Activated CD4-positive, CD25-positive, alpha-beta regulatory T cell treated with anti-CD3 and anti-CD28 coated beads, Interleukin-2, amount 50 U/mL, for 24 hours (primary cell): Measurements from ENCODE around the gene SS18L1.
A peak's percentile ranks its signal among the peaks of the same experiment; 100 is the strongest.

Experiments
- ATAC-seq, 2 donors: fragments of 150-1000 bp; cut with Tn5 transposase; one replicate each; pipeline ENCODE4 v1.10.0; 2021; ENCODE audit warnings: mild to moderate bottlenecking in 1 of 2, moderate library complexity in 1 of 2

Gene SS18L1

DNA sequence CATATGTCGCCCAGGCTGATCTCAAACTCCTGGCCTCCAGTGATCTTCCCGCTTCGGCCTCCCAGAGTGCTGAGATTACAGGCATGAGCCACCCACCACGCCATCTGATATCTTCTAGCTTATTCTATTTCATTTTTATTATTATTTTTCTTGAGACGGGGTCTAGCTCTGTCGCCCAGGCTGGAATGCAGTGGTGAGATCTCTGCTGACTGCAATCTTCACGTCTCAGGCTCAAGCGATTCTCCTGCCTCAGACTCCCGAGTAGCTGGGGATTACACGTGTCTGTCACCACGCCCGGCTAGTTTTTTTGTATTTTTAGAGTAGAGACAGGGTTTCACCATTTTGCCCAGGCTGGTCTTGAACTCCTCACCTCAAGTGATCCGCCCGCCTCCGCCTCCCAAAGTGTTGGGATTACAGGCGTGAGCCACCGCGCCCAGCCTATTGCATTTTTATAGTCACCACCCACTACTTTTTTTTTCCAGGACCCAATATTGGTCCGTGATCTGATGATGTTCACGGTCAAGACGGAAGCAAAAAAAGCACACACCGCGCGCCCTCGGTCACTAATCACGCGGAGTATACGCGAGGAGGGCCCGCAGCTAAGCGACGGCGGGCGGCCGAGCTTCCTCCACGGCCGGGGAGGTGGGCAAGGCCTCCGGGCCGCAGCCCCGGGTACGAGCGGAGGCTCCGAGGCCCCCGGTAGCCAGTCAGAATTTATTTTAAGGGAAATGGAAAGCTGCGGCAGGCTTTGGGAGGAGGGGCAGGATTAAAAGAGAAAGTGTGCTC, 22.4 kb upstream of the SS18L1 start:
- ATAC-seq, result peak; percentile 0

DNA sequence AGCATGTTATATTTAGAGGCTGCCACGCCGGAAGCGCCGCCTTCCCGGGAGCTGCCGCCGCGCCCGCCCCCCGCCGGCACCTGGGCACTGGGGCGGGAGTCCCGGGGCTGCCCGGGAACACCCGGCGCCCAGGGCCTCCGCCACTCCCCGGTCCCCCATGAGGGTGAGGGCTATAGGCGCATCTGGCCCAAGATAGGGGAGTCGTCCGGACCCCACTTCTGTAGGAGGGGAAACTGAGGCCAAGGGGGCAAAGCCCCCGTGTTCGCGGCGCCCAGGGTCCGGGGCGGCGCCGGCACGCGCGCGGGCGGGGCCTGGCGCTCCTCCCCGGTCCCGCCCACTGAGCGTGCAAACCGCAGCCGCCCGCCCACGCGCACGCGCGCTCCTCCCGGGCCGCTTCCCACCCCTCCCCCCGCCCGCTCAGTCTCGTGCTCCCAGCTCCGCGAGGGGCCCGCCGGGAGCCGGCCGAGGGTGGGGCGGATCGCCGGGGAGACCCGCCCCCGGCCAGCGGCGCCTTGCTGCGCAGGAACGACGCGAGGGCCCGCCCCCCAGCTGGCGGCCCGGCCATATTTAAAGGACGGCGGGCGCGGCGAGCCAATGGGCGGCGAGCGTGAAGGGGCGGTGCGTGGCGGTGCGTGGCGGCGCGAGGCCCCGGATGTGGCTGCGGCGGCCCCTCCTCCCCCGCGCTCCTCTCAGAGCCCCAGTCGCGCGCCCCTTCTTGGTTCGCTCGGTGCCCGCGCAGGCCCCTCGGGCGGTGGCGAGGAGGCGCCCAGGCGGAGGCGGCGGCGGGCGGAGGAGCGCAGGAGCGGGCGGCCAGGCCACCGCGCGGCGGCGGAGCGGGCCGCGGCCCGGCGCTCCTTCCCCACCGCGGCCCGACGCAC, 21.6 kb upstream of the SS18L1 start, which contains the start of gene LSM14B:
TSS of gene LSM14B (plus strand) at position 700 of the 878 bp plus-strand sequence. CDS start 192 bp downstream, outside the sequence.
- ATAC-seq, result peak; percentile 81 to 87

DNA sequence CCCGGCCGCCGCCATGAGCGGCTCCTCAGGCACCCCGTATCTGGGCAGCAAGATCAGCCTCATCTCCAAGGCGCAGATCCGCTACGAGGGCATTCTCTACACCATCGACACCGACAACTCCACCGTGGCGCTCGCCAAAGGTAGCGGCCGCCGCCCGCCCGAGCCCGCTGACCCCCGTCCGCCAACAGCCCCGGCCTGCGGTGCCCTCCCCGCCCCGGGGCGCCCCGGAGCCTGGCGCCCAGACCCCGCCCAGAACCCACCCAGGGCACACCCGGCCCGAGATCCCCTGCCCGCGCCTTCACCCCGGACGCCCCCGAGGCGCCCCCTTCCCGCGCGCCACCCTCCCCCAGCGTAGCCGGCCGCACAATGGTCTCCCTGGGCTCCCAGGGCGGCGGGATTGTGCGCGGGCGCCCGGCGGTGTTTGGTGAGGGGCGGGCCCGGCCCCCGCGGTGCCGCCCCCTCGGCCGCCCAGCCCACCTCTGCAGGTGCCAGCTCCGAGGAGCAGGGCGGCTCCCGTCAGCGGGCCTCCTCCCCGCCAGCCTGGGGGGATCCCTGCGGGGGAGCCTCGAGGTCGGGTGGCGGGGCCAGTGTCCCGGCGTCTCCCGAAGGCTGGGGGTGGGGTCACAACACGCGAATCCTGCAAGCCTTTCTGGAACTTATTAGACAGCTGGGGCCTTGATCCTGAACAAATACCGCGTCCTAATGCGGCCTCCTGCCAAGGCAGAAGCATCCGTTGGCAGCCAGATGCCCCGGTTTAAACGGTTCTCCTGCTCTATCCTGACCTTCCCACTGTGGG, 20.7 kb upstream of the SS18L1 start:
- no peak for ATAC-seq

DNA sequence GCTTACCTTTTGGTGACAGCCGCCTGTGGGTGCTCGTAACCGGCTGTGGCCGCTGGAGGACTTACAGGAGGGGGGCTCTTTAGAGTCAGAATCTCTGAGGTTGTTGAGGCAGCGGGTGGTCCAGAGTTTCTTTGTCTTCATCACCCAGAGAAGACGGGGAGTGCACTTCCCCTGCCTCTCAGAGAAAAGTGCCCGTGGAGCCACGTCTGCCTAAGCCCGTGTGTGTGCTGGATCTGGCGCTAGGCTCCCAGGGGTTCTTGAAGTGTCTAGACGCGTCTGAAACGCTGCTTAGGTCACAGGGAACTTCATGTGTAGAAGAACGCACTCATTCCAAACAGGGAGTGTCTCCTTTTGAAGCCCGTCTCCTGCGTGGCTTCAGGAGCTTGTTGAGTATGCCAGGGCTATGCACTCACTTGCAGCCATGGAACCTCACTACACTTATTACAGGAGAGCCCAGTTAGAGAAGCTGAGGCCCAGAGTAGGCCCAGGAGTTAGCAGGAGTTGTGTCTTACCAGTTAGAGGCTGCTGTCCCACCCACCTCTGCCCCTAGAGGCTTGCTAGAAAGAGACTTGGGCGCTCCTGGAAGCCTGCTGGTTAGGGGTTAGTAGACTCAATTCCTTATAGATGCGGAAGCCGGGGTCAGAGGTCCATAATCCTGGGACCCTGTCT, 20.0 kb upstream of the SS18L1 start:
- no peak for ATAC-seq

DNA sequence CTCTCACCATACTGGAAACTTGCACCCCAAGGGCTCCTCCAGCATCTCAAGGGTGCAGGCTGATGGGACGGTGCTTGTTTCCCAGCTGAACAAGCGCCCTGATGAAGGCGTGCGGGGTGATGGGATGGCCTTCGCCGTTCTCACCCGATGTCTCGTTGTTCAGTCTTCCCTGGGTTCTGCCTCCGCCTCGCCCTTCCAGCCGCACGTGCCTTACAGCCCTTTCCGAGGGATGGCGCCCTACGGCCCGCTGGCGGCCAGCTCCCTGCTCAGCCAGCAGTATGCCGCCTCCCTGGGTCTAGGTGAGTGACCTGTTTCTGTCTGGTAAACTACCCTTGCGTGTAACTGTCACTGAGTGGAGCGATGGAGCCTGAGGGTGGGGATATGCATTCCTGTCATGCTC, 17.4 kb upstream of the SS18L1 start:
- ATAC-seq, result no peak

DNA sequence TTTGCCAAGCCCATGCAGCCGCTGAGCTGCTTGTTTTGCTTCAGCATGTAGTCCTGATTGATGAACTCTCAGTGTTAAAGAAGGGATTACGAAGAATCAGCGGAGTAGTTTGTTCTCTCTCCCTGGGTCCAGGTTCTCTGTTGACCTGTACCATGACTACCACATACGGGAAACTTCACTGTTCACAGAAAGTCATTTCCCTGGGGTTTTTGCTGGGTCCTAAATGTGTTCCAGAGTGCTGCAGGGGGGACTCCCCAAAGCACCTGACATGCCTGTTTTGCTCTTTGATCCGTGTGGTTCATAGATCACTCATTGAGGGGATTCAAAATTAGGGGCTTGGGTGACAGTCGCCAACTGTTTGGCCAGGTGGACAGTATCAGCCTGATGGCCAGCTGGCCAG, 15.8 kb upstream of the SS18L1 start:
- no peak for ATAC-seq

DNA sequence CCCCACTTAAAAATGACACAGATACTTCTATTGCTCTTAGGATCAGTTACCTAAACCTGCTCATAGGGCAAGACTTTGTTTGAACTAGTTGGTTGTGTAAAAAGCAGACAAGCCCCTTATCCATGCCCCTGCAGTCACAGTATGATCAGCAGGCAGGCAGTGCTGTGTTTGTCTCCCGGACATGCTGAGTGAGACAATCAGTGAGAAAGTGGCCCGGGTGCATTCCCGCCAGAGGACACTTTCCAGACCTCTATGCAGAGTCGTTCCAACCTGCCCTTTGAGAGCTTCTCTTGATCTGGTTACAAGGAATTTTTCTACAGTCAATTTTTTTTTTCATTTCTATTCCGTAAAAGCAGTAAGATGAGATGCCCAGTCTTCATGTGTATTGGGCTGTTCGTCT, 15.1 kb upstream of the SS18L1 start:
- no peak for ATAC-seq

DNA sequence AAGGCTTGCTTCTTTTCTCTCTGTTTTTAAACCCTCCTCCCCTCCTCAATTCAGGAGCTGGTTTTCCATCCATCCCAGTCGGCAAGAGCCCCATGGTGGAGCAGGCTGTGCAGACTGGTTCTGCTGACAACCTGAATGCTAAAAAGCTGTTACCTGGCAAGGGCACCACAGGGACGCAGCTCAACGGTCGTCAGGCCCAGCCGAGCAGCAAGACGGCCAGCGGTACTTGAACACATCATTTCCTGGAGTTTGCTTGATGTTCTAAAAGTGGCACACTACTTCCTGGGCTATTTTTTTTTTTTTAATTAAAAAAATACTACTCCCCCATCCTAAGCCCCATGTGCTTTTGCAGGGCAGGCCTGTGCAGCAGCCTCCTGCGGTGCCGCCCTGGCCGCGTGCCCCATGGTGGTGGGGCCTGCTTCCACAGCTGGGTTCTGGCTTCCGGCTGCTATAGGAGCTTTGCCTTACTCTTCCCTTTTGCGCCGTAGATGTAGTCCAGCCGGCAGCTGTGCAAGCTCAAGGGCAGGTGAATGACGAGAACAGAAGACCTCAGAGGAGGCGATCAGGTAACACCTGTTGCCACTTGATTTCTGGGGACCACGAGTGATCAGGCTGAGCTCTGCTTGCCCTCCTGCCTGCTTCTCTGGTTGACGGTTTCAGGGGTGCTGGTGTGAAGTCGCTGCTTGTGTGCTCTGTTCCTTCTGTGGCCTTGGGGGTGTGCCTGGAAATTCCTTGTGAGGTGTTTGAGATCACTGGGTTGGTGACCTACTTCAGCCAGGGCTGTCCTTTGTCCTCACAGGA, 13.6 kb upstream of the SS18L1 start:
- no peak for ATAC-seq

DNA sequence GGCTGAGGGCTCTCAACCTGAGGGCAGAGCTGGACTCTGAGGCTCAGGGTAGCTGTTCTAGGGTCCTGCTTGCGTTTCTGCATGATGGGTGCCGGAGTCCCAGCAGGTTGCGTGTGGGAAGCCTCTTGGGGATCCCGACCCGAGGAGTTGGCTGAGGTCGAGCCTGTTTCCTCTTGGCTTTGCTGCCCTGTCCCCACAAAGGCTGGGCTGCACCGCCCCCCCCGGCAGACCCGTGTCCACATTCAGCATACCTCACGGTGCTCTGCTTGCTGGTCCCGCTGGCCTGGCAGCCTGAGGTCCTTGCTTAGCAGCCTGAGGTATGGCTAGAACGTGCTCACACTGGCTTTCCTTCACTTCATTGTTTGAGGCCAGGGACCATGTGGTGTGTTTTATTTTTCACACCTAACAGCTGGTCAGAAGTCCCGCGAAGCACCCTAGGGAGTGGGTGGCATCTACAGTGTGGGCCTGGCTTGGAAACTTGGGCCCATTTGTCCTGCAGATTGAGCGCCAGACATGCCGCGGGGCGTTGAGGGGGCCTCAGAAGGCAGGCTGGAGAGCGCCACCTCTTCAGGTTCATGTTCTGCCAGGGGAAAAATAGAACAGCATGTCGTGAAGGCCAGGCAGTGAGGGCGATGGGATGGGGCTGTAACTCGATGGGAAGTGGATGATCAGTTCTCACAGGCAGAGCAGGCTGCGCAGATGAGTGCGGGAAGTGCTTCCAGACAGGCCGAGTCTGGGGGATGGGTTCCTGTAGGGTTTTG, 11.8 kb upstream of the SS18L1 start:
- no peak for ATAC-seq

- no peak for ATAC-seq
Observed at GRCh38 chr20:62132421-62132820, 11.1 kb upstream of the SS18L1 start.

GRCh38 chr20:62133051-62133845, 10.3 kb upstream of the SS18L1 start:
- ATAC-seq, result no peak

- no peak for ATAC-seq
Observed at GRCh38 chr20:62133864-62134263, 9.7 kb upstream of the SS18L1 start.

GRCh38 chr20:62134735-62135231, 8.8 kb upstream of the SS18L1 start:
- no peak for ATAC-seq

- no peak for ATAC-seq
Observed at GRCh38 chr20:62135573-62136266, 7.8 kb upstream of the SS18L1 start.

- peak; percentile 62 to 64 for ATAC-seq
Observed at GRCh38 chr20:62136283-62137091, 7.1 kb upstream of the SS18L1 start.

DNA sequence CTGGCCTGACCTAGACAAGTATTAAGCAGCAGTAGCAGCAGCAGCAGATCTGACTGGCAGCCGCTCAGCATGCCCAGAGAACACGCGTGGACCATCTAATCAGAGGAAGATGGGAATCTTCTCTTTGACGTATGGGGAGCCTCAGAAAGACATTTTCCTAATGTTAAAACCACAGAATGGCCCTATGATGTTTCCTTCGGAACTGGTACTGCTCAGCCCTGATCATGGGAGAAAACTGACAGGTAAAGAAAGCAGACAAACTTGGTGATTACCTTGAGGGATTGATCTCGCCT, 6.5 kb upstream of the SS18L1 start:
- ATAC-seq, result no peak

DNA sequence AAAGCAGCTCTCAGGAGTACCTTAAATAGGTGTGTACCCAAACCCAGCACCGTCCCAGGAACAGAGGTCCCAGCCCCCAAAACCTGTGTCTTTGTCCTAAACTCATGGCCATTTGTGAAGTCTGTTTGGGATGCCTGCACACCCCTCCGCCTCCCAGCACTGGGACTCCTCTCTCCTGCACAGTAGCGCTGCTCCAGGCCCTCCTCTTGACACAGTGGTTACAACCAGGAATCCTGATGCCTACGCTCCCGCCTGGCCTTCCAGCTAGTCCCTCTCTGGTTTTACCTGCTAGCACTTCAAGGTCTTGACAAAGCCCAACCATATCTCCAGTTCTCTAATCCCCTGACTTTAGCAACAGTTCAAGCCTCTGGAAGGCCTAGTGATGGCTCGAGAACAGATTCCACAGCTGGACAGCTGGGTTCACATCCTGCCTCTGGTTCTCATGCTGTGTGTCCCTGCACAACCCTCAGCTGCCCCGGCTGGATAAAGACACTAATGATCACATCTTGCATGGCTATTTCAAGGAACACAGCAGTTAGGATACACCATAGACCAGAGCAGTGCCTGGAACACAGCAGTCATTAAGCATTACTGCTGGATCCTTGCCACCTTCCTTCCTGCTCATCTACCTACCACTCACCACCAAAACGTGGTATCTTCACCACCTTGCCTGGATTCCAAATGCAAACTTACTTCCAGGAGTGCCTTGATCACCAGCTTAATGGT, 5.9 kb upstream of the SS18L1 start:
- ATAC-seq, result no peak

DNA sequence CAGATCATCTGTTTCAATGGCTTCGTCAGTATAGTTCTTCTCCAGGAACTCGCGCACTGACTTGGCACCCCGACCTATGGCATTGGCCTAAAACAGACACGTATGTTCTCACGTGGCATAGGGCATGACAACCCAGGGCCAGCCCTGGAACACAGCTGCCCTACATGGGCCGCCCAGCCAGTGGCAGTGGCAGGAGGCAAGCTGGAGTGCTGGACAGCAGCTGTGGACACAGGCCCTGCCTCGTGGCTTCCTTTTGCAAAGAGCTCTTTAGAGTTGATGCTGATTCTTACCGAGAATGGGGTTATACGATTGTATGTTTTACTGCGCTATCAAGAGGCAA, 5.4 kb upstream of the SS18L1 start:
- no peak for ATAC-seq
